HL-60/S4 treated with phorbol 12-myristate 13-acetate at 8.2 ng/mL for 4 days and 3 days (cell line): ENCODE results near the gene SLC5A1.

ENCODE experiments used
- in situ Hi-C: fragments of 300-500 bp; cut with MboI; formaldehyde crosslinking; loops from 2 replicates; pipeline ENCODE4 v1.15.0; 2022; ENCODE audit warnings: low sequenced_read_pairs

SLC5A1 gene

DNA sequence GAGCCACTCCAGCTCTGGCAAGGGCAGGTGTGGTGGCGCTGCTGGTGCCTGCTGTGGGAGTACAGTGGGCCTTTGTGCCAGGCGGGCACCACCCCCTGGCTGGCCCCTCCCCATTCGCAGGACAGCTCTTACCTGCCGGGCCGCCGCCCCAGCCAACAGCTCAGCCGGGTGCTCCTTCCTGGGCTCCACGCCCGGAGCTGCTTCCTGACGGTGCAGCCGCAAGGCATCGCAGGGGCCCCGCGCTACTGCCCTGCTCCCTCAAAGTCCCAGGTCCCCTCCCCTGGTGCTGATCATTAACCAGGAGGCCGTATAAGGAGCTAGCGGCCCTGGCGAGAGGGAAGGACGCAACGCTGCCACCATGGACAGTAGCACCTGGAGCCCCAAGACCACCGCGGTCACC is at the start of gene SLC5A1:
SLC5A1 (plus strand) TSS at position 338 of the 400 bp plus-strand sequence; CDS start at position 359, 21 bp downstream.
- in situ Hi-C loops, result no loop called here

DNA sequence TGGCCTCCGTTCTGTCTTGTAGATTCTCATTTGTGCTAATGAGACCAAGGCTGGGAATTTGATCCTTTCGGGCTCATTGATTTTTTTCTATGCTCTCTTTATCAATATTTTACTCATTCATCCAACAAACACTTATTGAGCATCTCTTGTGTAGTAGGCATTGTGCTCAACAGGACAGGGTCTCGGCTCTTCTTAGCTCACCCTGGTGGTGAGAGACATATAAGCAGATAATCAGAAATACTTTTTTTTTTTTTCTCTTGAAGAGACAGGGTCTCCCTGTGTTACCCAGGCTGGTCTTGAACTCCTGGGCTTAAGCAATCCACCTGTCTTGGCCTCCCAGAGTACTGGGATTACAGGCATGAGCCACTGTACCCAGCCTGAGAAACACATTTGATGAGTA is 48.0 kb upstream of the SLC5A1 start:
- in situ Hi-C loops, result loop anchor here (25.0 kb wide), 1 partner anchor 467 kb away; the partner anchor contains the start of genes BPIFC and FBXO7

DNA sequence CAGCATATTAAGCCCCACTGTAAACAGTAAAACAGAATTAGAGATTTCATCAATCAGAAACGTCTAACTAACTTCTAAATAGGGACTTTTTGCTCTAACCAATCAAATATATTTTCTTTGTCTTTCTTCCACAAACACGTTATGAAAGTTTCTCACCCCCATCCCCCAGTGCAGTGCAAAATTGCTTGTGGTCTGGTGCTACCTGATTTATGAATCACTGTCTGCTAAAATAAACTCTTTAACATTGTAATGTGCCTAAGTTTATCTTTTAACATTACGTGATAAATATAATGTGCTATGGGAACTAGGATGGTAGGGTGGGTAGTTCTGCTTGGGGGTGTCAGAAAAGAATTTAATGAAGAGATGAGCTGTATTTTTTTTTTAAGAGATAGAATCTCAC is 47.3 kb upstream of the SLC5A1 start:
- in situ Hi-C loops, result loop anchor here (25.0 kb wide), 1 partner anchor 466 kb away; the partner anchor contains the start of genes BPIFC and FBXO7

DNA sequence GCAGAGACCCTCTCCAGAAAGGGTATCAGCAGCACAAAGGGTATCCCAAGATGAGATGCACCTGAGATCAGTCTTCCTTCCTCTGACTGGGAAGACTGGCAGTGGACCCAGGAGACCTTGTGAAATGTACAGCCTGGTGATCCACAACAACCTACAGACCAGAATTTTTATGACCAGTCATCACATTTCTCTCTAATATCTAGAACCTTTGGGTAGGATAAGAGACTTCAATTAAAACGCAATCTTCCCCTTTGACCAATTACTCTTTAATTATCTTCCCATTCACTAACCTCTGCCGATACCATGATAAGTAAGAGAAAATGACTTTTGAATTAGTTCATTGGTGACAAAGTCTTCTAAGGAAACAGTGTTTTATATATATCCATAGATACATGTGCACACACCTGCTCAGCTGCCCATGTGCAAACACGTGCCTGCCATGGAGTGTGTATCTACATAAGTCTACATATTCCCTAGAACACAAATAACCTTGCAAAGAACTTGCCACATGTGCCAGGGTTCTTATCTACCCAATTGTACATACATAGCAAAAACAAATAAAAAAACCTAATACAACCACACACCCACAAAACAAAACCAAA is 44.2 kb upstream of the SLC5A1 start:
- in situ Hi-C loops, result loop anchor here (25.0 kb wide), 1 partner anchor 463 kb away; the partner anchor contains the start of genes BPIFC and FBXO7

DNA sequence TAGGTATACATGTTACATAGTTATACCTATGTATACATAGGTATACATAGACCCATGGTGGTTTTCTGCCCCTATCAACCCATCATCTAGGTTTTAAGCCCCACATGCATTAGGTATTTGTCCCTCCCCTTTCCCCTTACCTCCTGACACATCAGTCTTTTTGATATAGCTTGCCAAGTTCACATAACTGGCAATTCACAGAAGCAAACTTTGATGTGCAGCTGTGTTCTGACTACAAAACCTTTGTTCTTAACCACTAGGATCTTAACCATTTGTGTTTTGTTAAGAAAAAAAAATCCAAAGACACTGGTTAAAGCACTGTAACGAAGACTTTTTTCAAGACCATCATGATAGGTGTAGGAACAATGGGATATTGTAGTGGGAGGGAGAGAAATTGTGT is 42.9 kb upstream of the SLC5A1 start:
- in situ Hi-C loops, result no loop called here

DNA sequence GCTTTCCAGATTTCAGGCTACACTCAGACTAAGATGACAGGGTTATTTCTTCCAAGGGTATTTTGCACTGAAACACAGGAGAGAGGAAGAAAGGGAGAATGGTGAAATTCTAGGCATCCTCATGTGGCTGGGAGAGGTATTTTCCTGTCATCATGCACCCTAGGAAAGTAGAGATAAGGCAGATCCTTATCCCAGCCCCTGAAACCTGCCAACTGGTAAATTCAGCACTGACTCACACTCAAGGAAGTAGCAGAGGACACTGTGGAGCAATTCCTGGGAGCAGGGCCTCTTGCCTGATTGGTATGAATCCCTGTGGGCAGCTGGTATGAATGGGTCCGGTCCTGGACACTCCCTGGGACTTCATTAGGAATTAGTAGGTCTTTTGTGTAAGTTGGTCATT is 37.6 kb upstream of the SLC5A1 start:
- in situ Hi-C loops, result no loop called here

DNA sequence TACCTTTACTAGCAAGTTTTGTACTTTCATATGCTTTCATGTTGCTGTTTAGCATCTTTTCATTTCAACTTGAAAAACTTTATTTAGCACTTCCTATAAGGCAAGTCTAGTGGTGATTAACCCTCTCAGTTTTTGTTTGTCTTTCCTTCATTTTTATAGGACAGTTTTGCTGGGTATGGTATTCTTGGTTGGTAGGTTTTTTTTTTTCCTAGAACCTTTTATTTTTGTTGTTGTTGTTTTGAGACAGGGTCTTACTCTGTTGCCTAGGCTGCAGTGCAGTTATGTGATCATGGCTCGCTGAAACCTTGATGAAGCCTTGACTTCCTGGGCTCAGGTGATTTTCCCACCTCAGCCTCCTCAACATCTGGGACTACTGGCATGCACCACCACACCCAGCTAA is 29.9 kb upstream of the SLC5A1 start:
- in situ Hi-C loops, result no loop called here

DNA sequence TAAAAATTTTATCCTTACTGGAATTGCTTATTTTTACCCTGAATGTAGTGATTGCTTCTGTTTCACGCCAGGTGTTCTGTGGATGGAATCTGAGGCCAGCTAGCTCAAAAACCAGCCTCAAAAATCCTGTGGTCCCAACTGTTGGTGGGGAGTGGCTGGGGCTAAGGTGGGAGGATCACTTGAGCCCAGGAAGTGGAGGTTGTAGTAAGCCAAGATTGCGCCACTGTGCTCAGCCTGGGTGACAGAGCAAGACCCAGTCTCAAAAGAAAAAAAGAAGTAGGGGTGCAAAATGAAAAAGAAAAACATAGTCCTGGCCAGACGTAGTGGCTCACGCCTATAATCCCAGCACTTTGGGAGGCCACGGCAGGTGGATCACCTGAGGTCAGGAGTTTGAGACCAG is 27.0 kb upstream of the SLC5A1 start:
- in situ Hi-C loops, result no loop called here

DNA sequence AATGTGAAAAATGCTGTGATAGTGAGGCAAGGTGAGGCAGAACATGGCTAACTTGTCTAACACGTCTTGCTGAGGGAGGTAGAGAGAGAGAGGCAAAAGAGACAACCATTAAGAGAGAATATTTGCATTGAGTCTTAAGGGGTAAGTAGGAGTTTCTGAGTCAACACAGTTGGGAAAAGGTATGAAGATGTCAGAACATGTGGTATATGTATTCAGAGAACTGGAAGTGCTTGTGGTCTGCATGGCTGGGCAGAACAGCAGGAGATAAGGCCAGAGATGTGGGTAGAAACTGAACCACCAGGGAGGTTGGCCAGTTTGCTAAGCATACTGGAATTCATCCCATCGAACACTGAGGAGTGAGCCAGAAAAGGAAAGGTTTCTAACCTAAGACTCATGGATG is 25.0 kb upstream of the SLC5A1 start:
- in situ Hi-C loops, result no loop called here

DNA sequence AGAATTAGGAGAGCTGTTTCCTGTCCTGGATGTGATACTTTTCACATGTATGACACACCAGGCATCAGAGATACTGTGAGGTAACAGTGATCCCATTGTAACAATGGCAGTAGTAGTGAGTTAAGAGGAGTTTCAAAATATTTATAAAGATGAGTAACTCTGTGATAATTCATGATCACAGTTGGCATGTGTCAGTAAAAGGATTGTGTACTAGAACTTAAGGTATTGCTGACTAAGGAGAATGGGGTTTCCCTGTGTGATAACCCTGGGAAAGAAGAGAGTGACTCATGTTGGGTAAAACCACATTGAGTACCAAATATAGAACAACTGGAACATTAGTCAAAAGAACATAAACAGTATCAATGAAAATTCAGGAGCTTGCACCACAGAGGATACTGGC is 22.9 kb upstream of the SLC5A1 start:
- in situ Hi-C loops, result no loop called here

DNA sequence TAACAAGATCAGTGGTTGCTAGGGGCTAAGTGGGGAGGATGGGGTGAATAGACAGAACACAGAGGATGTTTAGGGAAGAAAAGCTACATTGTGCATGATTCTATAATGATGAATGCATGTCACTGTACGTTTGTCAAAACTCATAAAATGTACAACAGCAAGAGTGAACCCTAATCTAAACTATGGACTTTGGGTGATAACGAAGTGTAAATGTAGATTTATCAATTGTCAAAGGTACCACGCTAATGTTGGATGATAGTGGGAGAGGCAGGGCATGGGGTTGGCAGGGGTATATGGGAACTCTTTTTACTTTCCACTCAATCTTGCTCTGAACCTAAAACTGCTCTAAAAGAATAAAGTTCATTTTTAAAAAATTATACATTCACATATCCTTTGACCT is 21.3 kb upstream of the SLC5A1 start:
- in situ Hi-C loops, result no loop called here

DNA sequence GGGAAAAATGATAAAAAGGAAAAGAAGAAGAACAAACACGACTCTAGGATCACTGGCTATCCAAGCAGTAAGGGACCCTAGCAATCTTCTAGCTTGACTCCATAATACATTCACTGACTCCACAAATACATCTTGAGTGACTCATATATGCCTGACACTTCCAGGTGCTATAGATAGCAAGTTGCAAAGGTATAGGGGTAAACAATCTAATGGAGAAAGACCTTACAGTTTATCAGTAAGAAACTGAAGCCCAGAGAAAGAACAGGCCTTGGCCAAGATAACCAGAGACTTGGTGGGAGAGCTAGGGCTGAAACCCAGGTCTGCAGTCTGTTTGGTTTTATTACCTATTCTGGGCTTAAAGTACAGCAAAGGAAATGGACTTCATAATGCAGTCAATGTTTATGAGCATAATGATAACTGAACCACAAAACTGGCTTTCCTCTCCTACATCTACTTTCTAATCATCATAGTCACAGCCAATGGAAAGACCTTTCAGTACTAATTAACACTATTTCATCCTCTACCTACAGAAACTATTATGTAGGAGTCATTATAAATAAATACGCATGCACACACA is 19.7 kb upstream of the SLC5A1 start:
- in situ Hi-C loops, result no loop called here

DNA sequence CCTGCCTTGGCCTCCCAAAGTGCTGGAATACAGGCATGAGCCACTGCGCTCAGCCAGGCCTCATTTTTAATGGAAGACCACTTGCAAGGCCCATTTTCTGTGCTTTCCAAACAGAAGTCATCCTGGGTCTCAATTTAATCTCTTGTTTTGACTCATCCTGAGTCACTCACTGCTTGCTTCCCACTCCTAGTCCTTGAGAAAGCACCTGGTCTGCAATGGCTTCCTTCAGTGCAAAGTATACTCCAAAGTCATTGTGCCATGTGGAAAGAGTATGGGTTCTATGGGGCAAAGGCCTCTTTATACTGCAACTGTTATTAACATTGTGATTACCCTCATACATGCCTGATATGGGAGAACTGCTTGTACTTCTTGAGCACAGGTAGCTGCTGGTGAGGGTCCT is 18.3 kb upstream of the SLC5A1 start:
- in situ Hi-C loops, result no loop called here

DNA sequence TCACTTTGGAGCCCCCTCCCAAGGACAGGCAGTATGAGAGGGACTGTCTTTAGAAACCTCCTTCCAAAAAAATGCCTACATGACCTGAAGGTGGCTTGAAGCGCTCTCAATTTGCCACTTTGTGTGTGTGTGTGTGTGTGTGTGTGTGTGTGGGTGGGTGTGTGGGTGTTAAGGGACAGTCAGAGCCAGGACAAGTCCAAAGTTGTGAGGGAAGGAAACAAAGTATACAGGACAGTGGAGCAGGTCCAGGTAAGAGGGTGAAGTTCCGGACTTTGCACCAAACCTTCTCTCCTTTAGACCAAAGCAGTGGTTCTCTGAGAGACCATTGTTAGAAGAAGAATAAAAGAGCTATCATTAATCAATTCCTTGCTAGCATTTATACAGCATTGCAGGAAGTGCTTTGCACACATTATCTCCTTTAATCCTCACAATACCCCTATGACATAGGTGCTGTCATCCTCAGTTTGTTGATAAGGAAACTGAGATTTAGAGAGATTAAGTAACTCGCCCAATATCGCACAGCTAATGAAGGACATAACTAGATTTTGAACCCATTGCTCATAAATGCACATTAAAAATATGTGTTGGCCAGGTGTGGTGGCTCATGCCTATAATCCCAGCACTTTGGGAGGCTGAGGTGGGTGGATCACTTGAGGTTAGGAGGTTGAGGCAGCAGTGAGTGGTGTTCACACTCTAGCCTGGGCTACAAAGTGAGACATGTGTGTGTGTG is 12.4 kb upstream of the SLC5A1 start:
- in situ Hi-C loops, result no loop called here

DNA sequence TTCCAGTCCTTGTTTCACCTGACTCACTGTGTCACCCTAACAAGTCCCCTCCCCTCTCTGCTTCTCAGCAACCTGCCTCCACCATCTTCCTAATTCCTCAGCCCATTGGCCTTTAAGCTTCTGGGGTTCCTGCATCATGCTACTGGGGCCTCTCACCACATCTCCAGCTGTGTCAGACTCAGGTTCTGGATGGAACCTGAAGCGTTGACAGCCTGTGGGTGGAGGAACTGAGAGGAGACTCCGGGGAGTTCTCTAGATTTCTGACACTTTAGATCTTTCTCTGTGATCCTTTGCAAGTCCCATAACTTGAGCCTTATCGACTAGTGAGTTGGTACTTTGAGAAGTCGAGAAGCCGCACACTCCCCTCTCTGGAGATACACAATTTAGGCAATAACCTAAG is 11.6 kb upstream of the SLC5A1 start:
- in situ Hi-C loops, result no loop called here

DNA sequence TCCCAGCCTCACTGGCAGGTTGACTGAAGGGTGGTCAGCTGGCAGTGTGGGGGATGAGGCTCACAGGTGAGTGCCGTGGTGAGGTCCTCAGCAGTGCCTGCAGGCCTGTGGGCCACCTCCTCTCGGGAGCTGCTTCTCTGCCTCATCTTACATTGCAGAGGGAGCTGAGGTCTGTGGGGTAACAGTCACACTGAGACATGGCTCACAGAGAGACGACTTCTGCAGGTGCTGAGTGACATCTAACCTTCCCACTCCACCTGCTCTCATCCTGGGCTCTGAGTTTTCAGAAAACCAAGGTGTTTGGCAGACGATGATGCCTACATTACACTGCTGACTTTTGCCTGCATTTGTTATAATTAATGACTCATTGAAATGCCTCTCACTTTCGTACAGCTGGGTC is 8.8 kb upstream of the SLC5A1 start:
- in situ Hi-C loops, result no loop called here

DNA sequence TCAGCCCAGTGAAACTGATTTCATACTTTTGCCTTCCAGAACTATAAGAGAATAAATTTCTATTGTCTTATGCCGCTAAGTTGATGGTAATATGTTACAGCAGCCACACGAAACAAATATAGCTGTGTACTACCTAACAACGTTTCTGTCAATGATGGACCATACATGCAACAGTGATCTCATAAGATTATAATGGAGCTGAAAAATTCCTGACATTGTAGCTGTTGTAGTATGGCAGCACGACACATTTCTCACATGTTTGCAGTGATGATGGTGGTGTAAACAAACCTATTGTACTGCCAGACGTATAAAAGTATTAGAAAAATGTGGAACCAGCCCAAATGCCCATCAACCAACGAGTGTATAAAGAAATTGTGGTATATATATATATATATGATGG is 5.8 kb upstream of the SLC5A1 start:
- in situ Hi-C loops, result no loop called here

DNA sequence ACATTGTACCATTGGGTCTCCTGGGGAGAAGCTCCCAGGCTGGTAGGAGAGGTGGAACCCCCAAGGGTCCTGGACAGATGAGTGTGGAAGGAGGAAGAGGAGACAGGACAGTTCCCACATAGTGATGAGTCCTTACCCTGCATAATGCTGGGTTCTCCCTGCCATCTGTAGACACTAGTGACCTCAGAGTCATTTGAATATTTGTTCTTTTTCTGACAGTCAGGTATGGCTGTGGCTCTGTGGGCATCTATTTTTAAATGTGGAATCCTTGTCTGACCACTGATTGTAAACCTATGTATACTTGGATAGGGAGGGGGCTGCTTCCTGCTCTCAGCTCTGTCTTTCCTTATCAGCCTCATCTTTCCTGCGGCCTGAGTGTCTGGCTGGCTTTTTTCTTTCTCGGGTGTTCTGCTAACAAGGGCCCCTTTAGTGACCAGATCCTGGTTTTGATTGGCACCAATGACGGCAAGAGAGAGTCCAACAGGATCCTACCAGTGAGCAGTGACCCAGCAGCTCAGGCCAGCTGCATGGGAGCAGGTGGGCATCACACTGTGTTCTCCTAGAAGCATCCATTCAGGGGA is 2.6 kb upstream of the SLC5A1 start:
- in situ Hi-C loops, result no loop called here

DNA sequence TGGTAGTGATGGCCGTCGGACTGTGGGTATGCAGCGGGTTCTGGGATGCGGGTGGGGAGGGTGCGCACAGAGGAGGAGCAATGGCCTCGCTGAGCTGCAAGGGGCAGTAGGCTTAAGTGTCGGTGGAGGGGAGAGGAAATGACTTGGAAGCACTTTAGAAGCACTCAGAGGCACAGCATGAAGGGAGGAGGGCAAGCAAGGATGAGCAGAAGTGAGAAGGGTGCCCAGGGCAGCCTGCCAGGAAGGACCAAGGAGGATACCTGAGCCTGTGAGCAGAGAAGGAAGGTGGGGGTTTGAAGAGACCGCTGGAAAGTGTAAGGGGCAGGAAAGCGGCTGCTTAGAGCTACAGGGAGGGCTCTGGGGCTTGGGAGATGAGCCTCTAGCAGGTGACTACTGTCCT is 330 bp downstream of the SLC5A1 start:
- in situ Hi-C loops, result no loop called here

DNA sequence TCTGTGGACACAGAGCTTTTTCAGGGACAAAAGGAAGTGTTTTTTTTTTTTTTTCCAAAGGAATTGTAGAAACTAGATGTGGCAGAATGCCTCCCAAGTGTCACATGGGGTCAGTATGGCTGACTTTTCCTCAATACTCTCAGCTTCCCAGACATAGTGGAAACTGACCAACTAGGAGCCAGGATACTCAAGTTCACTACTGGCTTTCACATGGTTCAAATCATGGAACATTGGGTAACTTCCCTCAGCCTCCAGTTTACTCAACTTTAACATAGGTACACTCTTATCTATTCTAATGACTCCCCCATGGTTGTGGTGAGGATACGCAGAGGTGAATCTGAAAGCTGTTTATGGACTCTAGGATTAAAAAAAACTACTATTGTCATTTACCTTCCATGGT is 1.4 kb downstream of the SLC5A1 start:
- in situ Hi-C loops, result no loop called here

DNA sequence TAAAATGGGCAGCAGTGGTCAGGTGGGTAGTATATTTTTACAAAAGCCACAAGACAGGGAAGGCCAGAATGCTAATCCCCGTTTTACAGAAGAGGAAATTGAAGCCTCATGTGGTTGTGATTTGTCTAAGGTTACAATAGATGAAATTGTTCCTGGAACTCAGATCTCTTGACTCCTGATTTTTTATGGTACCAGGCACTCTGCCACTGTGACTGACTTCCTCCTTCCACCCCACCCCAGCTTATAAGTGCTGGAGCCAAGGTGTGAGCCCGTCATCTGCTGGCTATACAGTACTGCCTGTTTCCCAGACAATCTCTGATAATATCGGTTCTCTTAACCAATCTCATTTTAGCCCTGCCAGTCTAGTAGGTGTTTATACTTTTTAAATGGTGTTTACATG is 1.9 kb downstream of the SLC5A1 start:
- in situ Hi-C loops, result no loop called here

DNA sequence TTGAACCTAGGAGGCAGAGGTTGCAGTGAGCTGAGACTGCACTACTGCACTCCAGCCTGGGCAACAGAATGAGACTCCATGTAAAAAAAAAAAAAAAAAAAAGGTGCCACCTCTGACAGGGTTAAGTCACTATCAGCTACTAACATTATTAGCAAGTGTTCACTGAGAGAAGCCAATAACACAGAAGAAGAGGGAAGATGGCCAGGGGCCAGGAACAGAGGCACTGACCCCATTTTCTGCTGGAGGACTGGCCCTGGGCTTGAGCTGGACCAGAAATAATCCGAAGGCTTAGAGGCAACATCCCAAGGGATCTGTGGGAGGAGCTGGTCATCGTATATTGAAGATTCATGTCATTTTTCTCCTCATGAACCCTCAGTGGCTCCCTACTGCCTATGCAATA is 5.0 kb downstream of the SLC5A1 start:
- in situ Hi-C loops, result no loop called here
